SK-N-MC (cell line): ENCODE results near the gene GATAD2A.
A peak's percentile ranks its signal among the peaks of the same experiment; 100 is the strongest.
"Not testable (repeated sequence)": the region's sequence is repeated elsewhere in the genome, so short reads cannot be mapped to it uniquely, and the experiment has no call there.

Experiments
- DNase-seq: peaks from one replicate; pipeline ENCODE4 v3.0.0-alpha.2; 2011; ENCODE audit warnings: low read depth, low spot score
- H3K27ac ChIP-seq: fragments of 200-600 bp; sonication (generic); 2 replicates; pipeline ENCODE4 v1.5.1; 2016; ENCODE audit warnings: mixed run types
- H3K36me3 ChIP-seq: fragments of 200-600 bp; sonication (generic); 2 replicates; pipeline ENCODE4 v1.6.1; 2017; ENCODE audit warnings: antibody characterized with exemption, low read length, mixed read lengths; ENCODE audit not compliant: insufficient read depth
- H3K4me3 ChIP-seq: fragments of 200-600 bp; sonication (generic); 2 replicates; pipeline ENCODE4 v1.5.1; 2016
- H3K9ac ChIP-seq: fragments of 200-600 bp; sonication (generic); 2 replicates; pipeline ENCODE4 v1.8.0; 2017; ENCODE audit warnings: mixed run types, mixed read lengths; ENCODE audit not compliant: insufficient read length
- H3K9me3 ChIP-seq: fragments of 200-600 bp; sonication (generic); 2 replicates; pipeline ENCODE4 v1.6.1; 2017; ENCODE audit warnings: low read depth, mild to moderate bottlenecking, antibody characterized with exemption, low read length, moderate library complexity, mixed read lengths
- EZH2 ChIP-seq: fragments of 200-600 bp; sonication (generic); IDR thresholded peaks from one replicate; pipeline ENCODE4 v1.6.1; 2017; ENCODE audit warnings: antibody characterized with exemption
- FOXP2 ChIP-seq: optimal IDR thresholded peaks from 2 replicates; pipeline ENCODE3; 2011; ENCODE audit warnings: mild to moderate bottlenecking, moderate library complexity; ENCODE audit not compliant: insufficient read depth; ENCODE audit errors: extremely low read length, control extremely low read depth
- POLR2AphosphoS5 ChIP-seq: IDR thresholded peaks from 2 replicates; pipeline ENCODE4 v1.6.1; 2012; ENCODE audit warnings: mild to moderate bottlenecking, low read depth, low read length, borderline replicate concordance

GATAD2A gene

GRCh38 chr19:19451429-19452242 is 46.2 kb downstream of the GATAD2A start:
- Histone ChIP-seq H3K9me3 (no peaks in the 10 kb centered on the region), H3K27ac (no peak overlapping the region), H3K4me3 (no peak overlapping the region), H3K9ac (no peak overlapping the region), H3K36me3 (peaks cover 5% of the 10 kb centered on the region; the same call in 1 of the 2 replicates)
- TF ChIP-seq FOXP2: no peak
- no peak for TF ChIP-seq EZH2
- no peak for TF ChIP-seq POLR2AphosphoS5
- DNase-seq: no peak

GRCh38 chr19:19452243-19453124 is 47.0 kb downstream of the GATAD2A start:
- TF ChIP-seq POLR2AphosphoS5: no peak
- no peak for TF ChIP-seq EZH2
- no peak for TF ChIP-seq FOXP2

DNA sequence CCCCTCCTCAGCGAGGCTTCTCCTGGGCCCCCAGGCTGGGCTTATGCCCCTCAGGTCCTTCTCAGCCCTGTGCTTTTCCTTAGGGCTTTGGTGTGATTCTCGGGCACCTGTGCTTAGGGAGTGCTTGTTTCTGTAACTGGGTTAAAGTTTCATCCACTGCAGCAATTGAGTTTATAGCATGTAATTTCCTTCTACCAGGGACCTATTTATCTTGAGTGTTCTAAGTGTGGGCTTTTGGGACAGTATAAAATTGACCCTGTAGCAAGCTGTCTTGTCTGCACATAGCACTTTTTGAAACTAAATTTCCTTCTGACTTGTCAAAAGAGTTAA is 47.6 kb downstream of the GATAD2A start:
- peaks cover 10% of the 10 kb centered on the region; the same call in 1 of the 2 replicates for H3K36me3 ChIP-seq
- no peak for DNase-seq
- no peak for TF ChIP-seq FOXP2
- no peak for TF ChIP-seq POLR2AphosphoS5
- TF ChIP-seq EZH2: no peak
- no peak overlapping the region for H3K27ac ChIP-seq
- no peaks in the 10 kb centered on the region for H3K9me3 ChIP-seq
- no peak overlapping the region for H3K9ac ChIP-seq
- H3K4me3 ChIP-seq: no peak overlapping the region

More at GRCh38 chr19:19452243-19453124, 47.0 kb downstream of the GATAD2A start:
- Histone ChIP-seq H3K9ac (no peak overlapping the region), H3K4me3 (no peak overlapping the region), H3K36me3 (peaks cover 10% of the 10 kb centered on the region; the same call in 1 of the 2 replicates), H3K27ac (no peak overlapping the region), H3K9me3 (no peaks in the 10 kb centered on the region)
- DNase-seq: no peak

DNA sequence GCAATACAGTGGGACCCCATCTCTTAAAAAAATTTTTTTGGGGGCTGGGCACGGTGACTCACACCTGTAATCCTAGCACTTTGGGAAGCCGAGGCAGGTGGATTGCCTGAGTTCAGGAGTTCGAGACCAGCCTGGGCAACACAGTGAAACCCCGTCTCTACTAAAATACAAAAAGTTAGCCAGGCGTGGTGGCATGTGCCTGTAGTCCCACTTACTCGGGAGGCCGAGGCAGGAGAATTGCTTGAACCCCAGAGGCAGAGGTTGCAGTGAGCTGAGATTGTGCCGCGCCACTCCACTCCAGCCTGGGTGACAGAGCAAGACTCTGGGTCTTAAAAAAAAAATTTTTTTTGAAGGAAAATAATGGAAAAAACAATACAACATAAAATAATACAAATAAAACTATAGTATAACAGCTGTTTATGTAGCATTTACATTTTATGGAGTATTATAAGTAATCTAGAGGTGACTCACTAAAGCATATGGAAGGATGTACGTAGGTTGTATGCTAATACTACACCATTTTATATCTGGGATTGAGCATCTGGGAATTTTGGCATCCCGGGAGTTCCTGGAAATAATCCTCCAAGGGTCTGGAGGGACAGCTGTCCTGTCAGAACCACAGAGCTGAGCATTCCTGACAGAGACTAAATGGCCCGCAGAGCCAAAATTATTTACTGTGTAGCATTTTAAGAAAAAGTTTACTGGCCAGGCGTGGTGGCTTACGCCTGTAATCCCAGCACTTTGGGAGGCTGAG is 49.9 kb downstream of the GATAD2A start:
- not testable (repeated sequence) for H3K9me3 ChIP-seq, H3K27ac ChIP-seq, H3K4me3 ChIP-seq, DNase-seq, H3K9ac ChIP-seq
- H3K36me3 ChIP-seq: peaks cover 14% of the 10 kb centered on the region; the same call in 1 of the 2 replicates

GRCh38 chr19:19457671-19458070 is 52.2 kb downstream of the GATAD2A start:
- no peak overlapping the region for H3K9ac ChIP-seq
- no peaks in the 10 kb centered on the region for H3K9me3 ChIP-seq
- no peak for TF ChIP-seq FOXP2
- no peak for TF ChIP-seq EZH2
- no peak for TF ChIP-seq POLR2AphosphoS5
- no peak for DNase-seq
- H3K4me3 ChIP-seq: no peak overlapping the region
- H3K27ac ChIP-seq: peak overlapping the region; percentile 31; the same call in 1 of the 2 replicates
- H3K36me3 ChIP-seq: peaks cover 14% of the 10 kb centered on the region; the same call in 1 of the 2 replicates

GRCh38 chr19:19458110-19458816 is 52.8 kb downstream of the GATAD2A start:
- no peak for DNase-seq
- Histone ChIP-seq H3K27ac (peak overlapping the region; percentile 31; the same call in 1 of the 2 replicates), H3K4me3 (no peak overlapping the region), H3K9ac (peak overlapping the region; percentile 2), H3K36me3 (peaks cover 14% of the 10 kb centered on the region; the same call in 1 of the 2 replicates), H3K9me3 (no peaks in the 10 kb centered on the region)
- no peak for TF ChIP-seq POLR2AphosphoS5
- no peak for TF ChIP-seq FOXP2
- no peak for TF ChIP-seq EZH2

GRCh38 chr19:19459073-19459472 is 53.6 kb downstream of the GATAD2A start:
- H3K9me3 ChIP-seq: no peaks in the 10 kb centered on the region
- no peak overlapping the region for H3K4me3 ChIP-seq
- H3K9ac ChIP-seq: no peak overlapping the region
- DNase-seq: no peak
- H3K36me3 ChIP-seq: peaks cover 19% of the 10 kb centered on the region; the same call in 1 of the 2 replicates
- H3K27ac ChIP-seq: no peak overlapping the region
- TF ChIP-seq FOXP2 (no peak), POLR2AphosphoS5 (no peak), EZH2 (no peak)
